LoVo (cell line): ENCODE results near the gene VEGFA.

Experiments used
- DNase-seq: peaks from one replicate; pipeline ENCODE4 v3.0.0-alpha.2; 2016; ENCODE audit warnings: low spot score

VEGFA gene

DNA sequence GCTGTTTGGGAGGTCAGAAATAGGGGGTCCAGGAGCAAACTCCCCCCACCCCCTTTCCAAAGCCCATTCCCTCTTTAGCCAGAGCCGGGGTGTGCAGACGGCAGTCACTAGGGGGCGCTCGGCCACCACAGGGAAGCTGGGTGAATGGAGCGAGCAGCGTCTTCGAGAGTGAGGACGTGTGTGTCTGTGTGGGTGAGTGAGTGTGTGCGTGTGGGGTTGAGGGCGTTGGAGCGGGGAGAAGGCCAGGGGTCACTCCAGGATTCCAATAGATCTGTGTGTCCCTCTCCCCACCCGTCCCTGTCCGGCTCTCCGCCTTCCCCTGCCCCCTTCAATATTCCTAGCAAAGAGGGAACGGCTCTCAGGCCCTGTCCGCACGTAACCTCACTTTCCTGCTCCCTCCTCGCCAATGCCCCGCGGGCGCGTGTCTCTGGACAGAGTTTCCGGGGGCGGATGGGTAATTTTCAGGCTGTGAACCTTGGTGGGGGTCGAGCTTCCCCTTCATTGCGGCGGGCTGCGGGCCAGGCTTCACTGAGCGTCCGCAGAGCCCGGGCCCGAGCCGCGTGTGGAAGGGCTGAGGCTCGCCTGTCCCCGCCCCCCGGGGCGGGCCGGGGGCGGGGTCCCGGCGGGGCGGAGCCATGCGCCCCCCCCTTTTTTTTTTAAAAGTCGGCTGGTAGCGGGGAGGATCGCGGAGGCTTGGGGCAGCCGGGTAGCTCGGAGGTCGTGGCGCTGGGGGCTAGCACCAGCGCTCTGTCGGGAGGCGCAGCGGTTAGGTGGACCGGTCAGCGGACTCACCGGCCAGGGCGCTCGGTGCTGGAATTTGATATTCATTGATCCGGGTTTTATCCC lies at the start of gene VEGFA:
VEGFA (plus strand) TSS at position 686 of the 846 bp plus-strand sequence.
- peak; percentile 83 for DNase-seq

GRCh38 chr6:43720999-43721398 lies 49.0 kb upstream of the VEGFA start:
- no peak for DNase-seq

DNA sequence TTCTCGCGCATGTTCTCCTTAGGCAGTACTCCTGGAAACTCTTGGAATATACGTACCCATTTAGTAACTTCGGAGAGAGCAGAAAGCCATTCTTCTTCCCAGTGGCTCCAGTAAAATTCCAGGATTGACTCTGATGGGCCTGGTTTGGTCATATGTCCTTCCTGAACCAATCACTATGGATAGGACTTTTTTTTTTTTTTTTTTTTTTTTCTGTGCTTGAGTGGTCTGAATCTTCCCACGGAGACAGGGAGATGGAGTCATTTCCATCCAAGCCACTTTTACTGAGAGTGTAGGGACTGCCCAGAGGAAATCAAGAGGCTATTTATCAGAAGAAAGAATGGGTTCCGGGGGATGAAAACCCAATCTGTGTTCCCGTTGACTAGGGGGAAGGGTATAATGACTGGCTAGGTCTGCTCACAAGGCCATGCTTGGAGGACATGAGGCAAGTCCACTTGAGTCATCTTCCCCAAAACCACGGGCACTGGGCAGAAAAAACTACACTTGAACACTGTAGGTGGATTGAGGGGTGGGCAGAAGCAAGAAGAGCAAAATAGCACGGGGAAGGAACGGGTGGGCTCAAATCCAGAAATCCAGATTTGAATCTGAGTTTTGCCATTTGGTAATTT lies 47.0 kb upstream of the VEGFA start:
- DNase-seq: no peak

DNA sequence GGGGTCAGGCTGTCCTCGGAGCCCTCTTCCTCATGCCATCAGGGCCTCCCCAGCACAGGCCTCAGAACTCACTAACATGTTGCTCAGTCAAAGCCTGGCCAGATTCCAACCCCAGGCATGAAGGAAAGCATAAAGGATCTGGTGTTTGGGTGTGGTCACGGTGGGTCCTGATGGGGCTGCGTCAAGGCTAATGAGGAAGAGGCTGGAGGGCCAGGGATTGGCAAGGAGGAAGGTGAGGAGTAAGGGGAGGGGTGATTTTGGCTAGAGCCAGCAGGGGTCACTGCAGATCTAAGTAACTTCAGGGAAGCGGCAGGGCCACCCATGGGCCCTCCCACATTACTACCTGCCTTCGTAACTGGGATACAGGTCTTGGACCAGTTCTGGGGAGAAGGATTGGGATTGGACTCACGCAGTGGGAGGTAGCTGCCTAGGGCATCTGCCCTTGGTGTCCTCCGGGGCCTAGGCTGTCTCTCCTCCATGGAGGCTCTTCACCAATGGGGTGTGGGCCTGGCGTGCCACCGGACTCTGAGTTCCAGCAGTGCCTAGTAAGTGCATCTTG lies 46.2 kb upstream of the VEGFA start:
- DNase-seq: peak; percentile 48

DNA sequence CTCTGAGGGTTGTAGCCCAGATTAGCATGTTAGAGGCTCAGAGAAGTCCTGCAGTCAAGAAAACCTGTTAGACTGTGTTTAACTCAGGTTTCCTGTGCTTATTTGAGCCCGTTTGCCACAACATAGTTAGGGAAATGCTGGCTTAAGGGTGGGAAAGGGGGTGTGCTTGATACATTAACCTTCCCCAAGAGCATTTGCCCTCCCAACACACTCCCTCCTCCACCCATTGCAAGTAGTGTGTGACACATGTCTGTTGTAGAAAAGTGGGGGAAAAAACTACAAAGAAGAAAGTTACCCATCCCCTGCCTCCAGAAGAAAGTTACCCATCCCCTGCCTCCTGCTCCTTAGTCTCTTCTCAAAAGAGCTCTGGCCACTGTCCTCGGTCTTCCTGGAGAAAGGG lies 45.7 kb upstream of the VEGFA start:
- DNase-seq: no peak

DNA sequence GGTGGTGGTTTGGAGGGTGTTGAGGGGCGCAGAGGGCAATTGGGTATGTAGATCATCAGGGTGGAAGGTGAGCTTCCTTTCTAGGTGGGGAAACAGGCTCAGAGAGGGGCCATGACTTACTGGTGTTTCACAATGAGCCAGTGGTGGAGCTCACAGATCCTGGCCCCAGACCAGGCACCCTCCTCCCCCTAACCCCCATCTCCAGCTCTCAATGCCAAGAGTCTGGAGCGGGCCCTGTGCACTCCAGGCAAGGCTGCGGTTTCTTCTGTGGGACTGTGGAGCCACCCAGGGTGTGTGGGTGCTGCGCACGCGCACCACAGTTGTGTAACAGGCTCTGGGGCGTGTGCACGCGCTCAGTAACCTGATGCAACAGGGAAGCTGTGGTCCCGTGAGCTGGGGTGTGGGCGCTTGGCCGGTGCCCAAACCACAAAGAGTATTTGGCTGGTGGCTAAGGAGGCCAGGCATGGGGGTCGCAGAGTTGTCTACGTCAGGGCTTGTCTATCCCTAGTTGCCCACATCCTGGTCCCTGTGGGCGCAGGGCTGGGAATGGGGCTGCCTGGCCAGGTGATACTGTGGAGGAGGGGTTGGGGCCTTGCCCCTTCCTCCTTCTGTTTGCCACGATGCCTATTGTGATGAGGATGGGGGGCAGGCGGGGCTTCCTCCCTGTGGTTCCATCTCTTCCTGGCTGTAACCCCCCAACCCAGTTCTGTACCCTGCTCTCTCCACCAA lies 44.9 kb upstream of the VEGFA start:
- peak; percentile 88 for DNase-seq

DNA sequence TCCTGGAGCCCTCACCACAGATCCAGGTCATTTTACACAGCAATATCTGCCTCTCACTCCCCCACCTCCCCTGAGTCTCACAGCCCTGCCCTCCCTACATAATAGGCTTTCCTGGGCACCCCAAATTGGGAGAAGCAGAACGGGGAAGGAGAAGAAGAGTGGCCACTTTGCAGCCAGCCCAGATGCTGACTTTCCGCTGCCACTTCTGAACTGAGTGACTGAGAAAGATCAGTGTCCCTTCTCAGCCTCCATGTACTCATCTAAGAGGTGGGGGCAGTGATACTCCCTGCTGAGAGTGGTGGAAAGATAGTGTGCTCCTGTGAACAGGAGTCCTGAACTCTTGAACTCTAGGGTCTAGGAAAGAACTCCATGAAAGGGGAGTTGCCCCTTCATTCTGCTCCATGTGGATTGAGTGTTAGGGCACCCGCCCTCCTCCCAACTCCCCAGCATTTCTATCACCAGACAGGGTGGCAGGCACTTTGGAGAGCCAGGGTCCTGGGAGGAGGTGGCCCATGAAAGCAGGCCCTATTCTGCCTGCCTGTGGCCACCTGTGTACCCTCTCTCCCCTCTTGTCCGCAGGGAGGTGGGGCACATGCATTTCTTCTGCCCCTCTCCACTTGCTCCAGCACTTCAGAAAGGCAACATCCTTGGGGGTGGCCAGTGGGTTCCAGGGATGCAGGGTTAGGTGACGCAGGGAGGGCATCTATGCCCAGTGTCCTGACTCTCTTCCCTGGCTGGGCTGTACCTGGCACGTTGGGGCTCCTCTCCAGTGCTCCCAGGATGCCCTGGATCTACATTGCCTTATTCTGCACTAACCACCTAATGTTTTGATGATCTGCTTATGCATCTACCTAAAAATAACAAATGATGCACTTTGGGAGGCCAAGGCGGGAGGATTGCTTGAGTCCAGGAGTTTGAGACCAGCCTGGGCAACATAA lies 44.1 kb upstream of the VEGFA start:
- DNase-seq: no peak

- DNase-seq: no peak
Measured at GRCh38 chr6:43727634-43728033, 42.4 kb upstream of the VEGFA start.

GRCh38 chr6:43728586-43728985 lies 41.4 kb upstream of the VEGFA start:
- peak; percentile 15 for DNase-seq

DNA sequence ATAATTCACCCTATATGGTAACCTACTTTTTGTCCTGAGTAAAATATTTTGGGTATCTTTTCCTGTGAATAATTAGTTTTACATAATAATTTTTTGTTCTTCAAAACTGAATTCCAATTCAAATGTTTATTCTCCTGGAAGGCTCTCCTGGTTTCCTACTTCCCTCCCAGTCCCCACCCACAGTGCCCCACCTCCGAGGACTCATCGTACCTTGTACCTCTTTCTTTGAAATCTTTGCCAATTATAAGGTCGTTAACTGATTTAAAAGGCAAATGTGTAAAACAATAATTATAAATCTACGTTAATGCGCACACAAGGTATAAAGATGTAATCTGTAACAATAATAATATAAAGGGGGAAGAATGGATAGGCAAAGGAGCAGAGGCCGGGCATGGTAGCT lies 40.5 kb upstream of the VEGFA start:
- no peak for DNase-seq

GRCh38 chr6:43730634-43731033 lies 39.4 kb upstream of the VEGFA start:
- no peak for DNase-seq

DNA sequence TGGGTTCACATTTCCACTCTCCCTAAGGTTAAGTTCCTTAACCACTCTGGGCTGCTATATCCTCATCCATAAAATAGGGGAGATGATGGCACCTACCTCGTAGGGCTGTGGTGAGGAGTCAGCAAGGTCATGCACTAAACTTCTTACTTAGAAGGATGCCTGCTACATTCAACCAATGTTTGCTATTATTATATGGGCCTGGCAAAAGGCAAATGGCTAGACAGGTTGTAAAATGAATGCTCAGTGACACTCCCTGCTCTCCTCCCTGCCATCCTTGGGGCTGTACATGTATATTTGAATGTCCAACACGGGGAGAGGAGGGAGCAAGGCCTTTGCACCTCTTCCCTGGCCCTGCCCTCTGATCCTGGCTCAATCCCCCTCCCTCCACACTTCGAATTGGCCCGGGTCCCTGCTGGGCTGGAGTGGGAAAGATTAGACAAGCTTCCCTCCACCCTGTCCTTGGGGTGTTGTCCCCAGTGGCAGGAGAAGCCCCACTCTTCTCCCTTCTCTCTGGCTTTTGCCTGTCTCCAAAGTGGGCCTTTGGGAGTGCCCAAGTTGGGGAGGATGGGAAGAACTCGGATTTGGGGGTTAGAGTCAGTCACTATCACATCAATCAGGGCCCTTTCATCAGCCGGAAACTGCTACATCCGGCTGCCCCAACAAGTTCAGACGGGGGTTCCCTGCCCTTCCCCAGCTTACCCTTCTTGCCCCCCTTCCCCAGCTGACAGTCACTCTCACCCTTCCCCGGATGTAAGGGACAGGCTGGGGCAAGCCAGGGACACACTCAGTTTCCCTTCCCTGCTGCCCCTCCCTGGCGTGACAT lies 36.3 kb upstream of the VEGFA start:
- DNase-seq: no peak

GRCh38 chr6:43734294-43734665 lies 35.7 kb upstream of the VEGFA start:
- DNase-seq: no peak

GRCh38 chr6:43735642-43736199 lies 34.3 kb upstream of the VEGFA start:
- DNase-seq: no peak

DNA sequence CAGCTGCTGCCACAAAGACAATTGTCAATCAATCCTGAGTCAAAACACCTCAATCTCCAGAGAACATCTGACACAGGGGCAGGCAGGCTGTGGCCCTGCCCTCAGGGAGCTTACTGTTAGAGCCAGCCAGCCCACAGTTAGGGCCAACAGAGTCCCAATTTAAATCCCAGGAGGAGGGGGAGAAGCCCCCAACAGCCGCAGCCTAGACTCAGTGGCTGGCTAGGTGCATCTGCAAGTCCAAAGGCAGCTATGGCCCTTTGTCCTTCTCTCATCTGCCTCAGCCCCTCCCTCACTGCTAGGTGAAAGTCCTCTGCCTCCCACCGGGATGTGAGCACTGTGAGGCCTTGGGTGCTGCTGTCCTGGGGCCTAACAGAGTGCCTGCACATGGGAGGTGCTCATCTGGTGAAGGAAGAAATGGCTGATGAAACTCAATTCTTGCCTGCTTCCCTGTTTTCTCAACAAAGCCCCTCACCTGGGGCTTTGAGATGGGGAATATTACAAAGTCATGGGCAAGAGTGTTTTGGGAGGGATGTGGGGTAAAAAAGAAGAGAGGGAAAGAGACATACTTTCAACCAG lies 33.7 kb upstream of the VEGFA start:
- DNase-seq: no peak

DNA sequence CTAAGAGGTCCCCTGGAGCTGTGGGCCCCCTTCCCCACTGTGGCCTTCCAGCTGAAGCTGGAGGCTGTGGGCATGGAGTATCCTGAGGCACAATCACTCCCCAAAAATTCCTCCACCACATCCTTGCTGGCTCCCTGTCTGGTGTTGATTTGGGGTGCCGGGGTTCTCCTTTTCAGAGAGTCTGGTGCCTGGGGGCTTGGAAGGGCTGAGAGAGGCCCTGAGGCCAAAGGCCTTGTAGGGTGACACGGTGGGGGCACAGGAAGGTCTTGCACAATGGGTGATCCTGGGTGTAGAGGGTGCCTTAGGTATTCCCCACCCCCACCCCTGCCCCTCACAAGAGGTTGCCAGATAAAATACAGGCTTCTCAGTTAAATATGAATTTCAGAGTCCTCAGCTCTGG lies 33.2 kb upstream of the VEGFA start:
- DNase-seq: no peak

DNA sequence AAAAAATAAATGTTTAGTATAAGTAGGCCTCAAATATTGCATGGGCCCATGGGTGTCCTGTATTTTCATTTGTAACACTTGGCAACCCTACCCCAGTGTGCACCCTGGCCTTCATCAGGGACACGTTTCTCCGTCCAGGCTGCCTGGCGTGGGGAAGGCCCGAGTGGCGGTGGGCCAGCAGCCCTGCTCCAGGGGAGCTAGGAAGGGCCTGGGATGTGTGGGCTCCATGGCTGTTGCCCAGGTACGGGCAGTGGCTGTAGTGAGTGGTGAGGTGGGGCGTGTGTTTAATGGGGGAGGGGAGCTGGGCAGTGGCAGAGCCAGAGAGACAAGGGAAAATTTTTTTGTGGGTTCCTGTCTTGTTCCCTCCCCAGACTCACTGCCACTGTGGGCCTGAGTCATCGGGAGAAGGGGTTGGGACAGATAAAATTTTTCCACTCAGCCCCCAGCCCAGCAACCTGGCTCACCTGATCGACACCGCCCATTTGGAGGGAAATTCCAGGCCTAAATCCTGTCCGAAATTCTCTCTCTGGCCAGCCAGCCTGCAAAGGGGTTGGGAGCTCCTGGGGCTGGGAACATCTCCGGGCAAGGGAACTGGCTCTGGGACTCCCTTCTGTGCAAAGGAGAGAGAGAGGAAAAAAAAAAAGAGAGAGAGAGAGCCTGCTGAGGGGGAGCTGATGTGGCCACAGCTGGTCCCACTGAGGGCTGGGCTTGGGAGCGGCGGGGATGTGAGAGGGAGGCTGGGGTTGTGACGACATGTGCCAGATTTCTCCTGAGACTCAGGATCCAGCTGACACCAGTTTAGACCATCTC lies 32.5 kb upstream of the VEGFA start:
- no peak for DNase-seq

DNA sequence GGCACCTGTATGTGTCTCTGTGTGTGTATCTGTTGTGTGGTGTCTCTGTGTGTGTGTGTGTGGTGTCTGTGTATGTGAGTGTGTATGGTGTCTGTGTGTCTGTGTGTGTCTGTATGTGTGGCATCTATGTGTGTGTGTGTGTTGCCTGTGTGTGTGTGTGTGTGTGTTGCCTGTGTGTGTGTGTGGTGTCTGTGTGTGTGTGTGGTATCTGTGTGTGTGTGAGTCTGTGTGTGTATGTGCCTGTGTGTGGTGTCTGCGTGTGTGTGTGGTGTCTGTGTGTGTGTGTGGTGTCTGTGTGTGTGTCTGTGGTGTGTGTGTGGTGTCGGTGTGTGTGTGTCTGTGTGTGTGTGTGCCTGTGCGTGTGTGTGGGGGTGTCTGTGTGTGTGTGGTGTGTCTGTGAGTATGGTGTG lies 31.7 kb upstream of the VEGFA start:
- no peak for DNase-seq
